H1 (cell line): ENCODE results near the gene MESD. TPM values are rescaled to one million over a fixed set of nuclear protein-coding genes. Genes with fewer than 3 reads are reported as not detected.
A peak's percentile ranks its signal among the peaks of the same experiment; 100 is the strongest.

Experiments
- CTCF ChIA-PET: fragments of 300-600 bp; sonication (Branson Sonifier 250); formaldehyde crosslinking; loops from one replicate; lab custom pipeline; 2021; ENCODE audit not compliant: partially characterized antibody; lab: Charles Lee
- POLR2A ChIA-PET: fragments of 300-600 bp; sonication (Branson Sonifier 250); formaldehyde crosslinking; loops from one replicate; lab custom pipeline; 2021; ENCODE audit warnings: inconsistent platforms; ENCODE audit not compliant: partially characterized antibody; lab: Charles Lee
- DNase-seq, 2 experiments: peaks; one replicate each; pipeline versions ENCODE4 v3.0.0 to v3.0.0-alpha.2; 2010 to 2022; ENCODE audit warnings: low spot score in 2 of 2, low read depth in 1 of 2, mixed read lengths in 1 of 2
- FAIRE-seq: peaks from 2 replicates; lab custom pipeline; 2011; peaks lifted over from hg19 to GRCh38; lab: Jason Lieb, UNC
- H2AFZ ChIP-seq: 2 replicates; pipeline ENCODE4 v1.8.1; 2012; ENCODE audit warnings: low read length, inconsistent platforms
- H2AK5ac ChIP-seq: 2 replicates; pipeline ENCODE4 v1.6.1; 2013; ENCODE audit warnings: low read depth, low read length
- H2BK120ac ChIP-seq: replicated peaks from 2 replicates; pipeline ENCODE3; 2013; ENCODE audit warnings: low read depth, low read length, inconsistent platforms
- H2BK12ac ChIP-seq: 2 replicates; pipeline ENCODE4 v1.6.1; 2013; ENCODE audit warnings: low read depth, low read length
- H2BK15ac ChIP-seq: 2 replicates; pipeline ENCODE4 v1.6.1; 2013; ENCODE audit warnings: low read length
- H2BK20ac ChIP-seq: 2 replicates; pipeline ENCODE4 v1.6.1; 2013; ENCODE audit warnings: low read length
- H2BK5ac ChIP-seq: 2 replicates; pipeline ENCODE4 v1.6.1; 2013; ENCODE audit warnings: low read depth, low read length
- H3K14ac ChIP-seq: 2 replicates; pipeline ENCODE4 v1.6.1; 2013; ENCODE audit warnings: inconsistent platforms; ENCODE audit not compliant: insufficient read length
- H3K18ac ChIP-seq: 2 replicates; pipeline ENCODE4 v1.6.1; 2013; ENCODE audit warnings: low read length; ENCODE audit errors: extremely low read depth
- H3K23ac ChIP-seq: 2 replicates; pipeline ENCODE4 v1.6.1; 2013; ENCODE audit warnings: inconsistent platforms; ENCODE audit not compliant: insufficient read length
- H3K23me2 ChIP-seq: 2 replicates; pipeline ENCODE4 v1.6.1; 2013; ENCODE audit warnings: low read depth, low read length
- H3K27ac ChIP-seq: 2 replicates; pipeline ENCODE4 v1.6.1; 2011; ENCODE audit warnings: low read depth, low read length, inconsistent platforms
- H3K27me3 ChIP-seq, 4 experiments: replicated peaks in 1 of 4; 1 replicate in 1 of 4; 2 replicates in 3 of 4; pipeline versions ENCODE4 v1.6.1 to v1.8.1; 2011 to 2013; ENCODE audit warnings: low read length in 3 of 4, mild to moderate bottlenecking in 3 of 4, inconsistent platforms in 2 of 4, mixed read lengths in 2 of 4, moderate library complexity in 1 of 4; ENCODE audit not compliant: control insufficient read depth in 3 of 4, insufficient read depth in 3 of 4; ENCODE audit errors: extremely low read depth in 1 of 4
- H3K36me3 ChIP-seq, 4 experiments: 2 replicates each; pipeline versions ENCODE4 v1.6.1 to v1.8.1; 2011 to 2013; ENCODE audit warnings: mild to moderate bottlenecking in 4 of 4, low read length in 3 of 4, moderate library complexity in 2 of 4, control low read depth in 1 of 4, inconsistent platforms in 1 of 4; ENCODE audit not compliant: insufficient read depth in 4 of 4, control insufficient read depth in 2 of 4
- H3K4ac ChIP-seq: replicated peaks from 2 replicates; pipeline ENCODE3; 2013; ENCODE audit warnings: low read length, low read depth, mixed read lengths, inconsistent platforms; ENCODE audit not compliant: insufficient read length
- H3K4me1 ChIP-seq, 4 experiments: replicated peaks in 1 of 4; 1 replicate in 1 of 4; 2 replicates in 3 of 4; pipeline versions ENCODE4 v1.6.1 to v1.8.1; 2011 to 2013; ENCODE audit warnings: low read length in 3 of 4, inconsistent platforms in 2 of 4, mixed read lengths in 1 of 4; ENCODE audit not compliant: insufficient read depth in 4 of 4, control insufficient read depth in 3 of 4
- H3K4me2 ChIP-seq, 2 experiments: 2 replicates each; pipeline versions ENCODE4 v1.6.1 to v1.8.1; 2011 to 2013; ENCODE audit warnings: low read depth in 2 of 2, low read length in 2 of 2, control low read depth in 1 of 2, inconsistent platforms in 1 of 2, mild to moderate bottlenecking in 1 of 2; ENCODE audit not compliant: insufficient read depth in 1 of 2
- H3K4me3 ChIP-seq, 4 experiments: fragments of 200-600, 300-600 bp in 1 of 4; sonication (generic), shearing (Covaris generic), sonication (Bioruptor Twin) in 1 of 4; 2 replicates each; pipeline versions ENCODE4 v1.5.1 to v1.8.1; 2011 to 2016; ENCODE audit warnings: low read length in 4 of 4, low read depth in 3 of 4, control low read depth in 2 of 4, inconsistent platforms in 2 of 4, mild to moderate bottlenecking in 2 of 4, mixed read lengths in 1 of 4, moderate library complexity in 1 of 4; ENCODE audit not compliant: insufficient read depth in 2 of 4; ENCODE audit errors: extremely low read depth in 1 of 4
- H3K56ac ChIP-seq: replicated peaks from 2 replicates; pipeline ENCODE3; 2013; ENCODE audit warnings: low read depth, mild to moderate bottlenecking, mixed read lengths, low read length, inconsistent platforms; ENCODE audit not compliant: insufficient read length
- H3K79me1 ChIP-seq: 2 replicates; pipeline ENCODE4 v1.6.1; 2013; ENCODE audit warnings: low read depth, low read length, control low read depth
- H3K79me2 ChIP-seq, 2 experiments: 2 replicates each; pipeline versions ENCODE4 v1.6.1 to v1.8.1; 2012 to 2013; ENCODE audit warnings: low read length in 2 of 2, mild to moderate bottlenecking in 2 of 2, inconsistent platforms in 1 of 2; ENCODE audit not compliant: insufficient read depth in 2 of 2, control insufficient read depth in 1 of 2
- H3K9ac ChIP-seq, 4 experiments: replicated peaks in 1 of 4; 1 replicate in 1 of 4; 2 replicates in 3 of 4; pipeline versions ENCODE4 v1.6.1 to v1.8.1; 2011 to 2013; ENCODE audit warnings: low read depth in 3 of 4, low read length in 3 of 4, control low read depth in 2 of 4, mild to moderate bottlenecking in 2 of 4, moderate library complexity in 2 of 4, inconsistent platforms in 1 of 4; ENCODE audit errors: extremely low read depth in 1 of 4
- H3K9me3 ChIP-seq, 2 experiments: 2 replicates each; pipeline versions ENCODE4 v1.6.1 to v1.8.1; 2012 to 2013; ENCODE audit warnings: mild to moderate bottlenecking in 2 of 2, moderate library complexity in 2 of 2, control low read depth in 1 of 2, inconsistent platforms in 1 of 2, low read depth in 1 of 2, low read length in 1 of 2, mixed read lengths in 1 of 2; ENCODE audit not compliant: insufficient read depth in 2 of 2
- H4K20me1 ChIP-seq, 2 experiments: replicated peaks in 1 of 2; 2 replicates each; pipeline versions ENCODE3 to v1.8.1; 2011 to 2013; ENCODE audit warnings: inconsistent platforms in 2 of 2, low read length in 2 of 2, mild to moderate bottlenecking in 1 of 2; ENCODE audit not compliant: insufficient read depth in 2 of 2, control insufficient read depth in 1 of 2
- H4K5ac ChIP-seq: 2 replicates; pipeline ENCODE4 v1.6.1; 2013; ENCODE audit warnings: low read length, low read depth, mixed read lengths, inconsistent platforms; ENCODE audit not compliant: insufficient read length
- H4K8ac ChIP-seq: 2 replicates; pipeline ENCODE4 v1.8.0; 2013; ENCODE audit warnings: mild to moderate bottlenecking, moderate library complexity, low read length, inconsistent platforms; ENCODE audit not compliant: insufficient read depth; ENCODE audit errors: extremely low read depth
- H4K91ac ChIP-seq: replicated peaks from 2 replicates; pipeline ENCODE3; 2013; ENCODE audit warnings: low read length, mixed read lengths, inconsistent platforms; ENCODE audit not compliant: insufficient read length
- BRCA1 ChIP-seq: IDR thresholded peaks from 2 replicates; pipeline ENCODE4 v1.6.1; 2012; ENCODE audit warnings: low read depth, low read length, improper control_type of control experiment
- WGBS, 2 experiments: shearing (Covaris generic) in 1 of 2; methylation state at CpG; one replicate each; pipeline versions ENCODE4 v1.1.6 to v1.1.7; 2013 to 2015; ENCODE audit warnings: low lambda C conversion rate in 2 of 2, mixed read lengths in 2 of 2, inconsistent platforms in 1 of 2, low coverage in 1 of 2, missing lambda C conversion rate in 1 of 2; ENCODE audit not compliant: insufficient replicate concordance in 2 of 2, insufficient coverage in 1 of 2, insufficient read length in 1 of 2; ENCODE audit errors: extremely low coverage in 1 of 2, missing lambda C conversion rate in 1 of 2; 5-methylcytosine and 5-hydroxymethylcytosine counted together
- polyA plus RNA-seq, 7 experiments: library from polyadenylated mRNA; depleted of rRNA in 3 of 7; stranded (reverse) in 5 of 7; unstranded in 2 of 7; fragments of >200 nt in 5 of 7; fragments of 200-250 nt in 2 of 7; gene quantifications; 1 replicate in 5 of 7; 2 replicates in 1 of 7; 4 replicates in 1 of 7; pipeline versions ENCODE4 v1.2.1 to v1.2.3, GENCODE V29; 2011 to 2013; ENCODE audit warnings: missing spikeins in 2 of 7, mixed read lengths in 2 of 7
- total RNA-seq: library from RNA; stranded (reverse); fragmentation: NEBNext Ultra II Directional; extraction: Animal tissue kit (Norgen Biotek cat#: 25700); gene quantifications from 2 replicates; pipeline ENCODE4 v1.2.1, GENCODE V29; 2021

Gene MESD
- total and polyA plus RNA-seq, 2 of the 8 experiments (the other 6 are each of a cell fraction or from before 2014, with no cell fraction given) = 11.0 to 28.3 TPM

GRCh38 chr15:80921736-80922410 lies 67.7 kb downstream of the MESD start:
- H2AK5ac ChIP-seq = no peak overlapping the region
- no peak overlapping the region for H4K91ac ChIP-seq
- H2BK12ac ChIP-seq = 0 out of 2 replicates have a peak overlapping the region, but pooled peaks have one; percentile 31
- no peaks in the 10 kb centered on the region for H3K36me3 ChIP-seq
- H2BK20ac ChIP-seq = no peak overlapping the region
- no peaks in the 10 kb centered on the region for H3K4me1 ChIP-seq
- no peak overlapping the region for H4K5ac ChIP-seq
- H3K79me2 ChIP-seq = no peaks in the 10 kb centered on the region
- H4K20me1 ChIP-seq = no peaks in the 10 kb centered on the region
- no peak overlapping the region for H3K4me3 ChIP-seq
- H3K4ac ChIP-seq = no peak overlapping the region
- H3K23ac ChIP-seq = no peak overlapping the region
- no peak overlapping the region for H3K4me2 ChIP-seq
- FAIRE-seq = no peak
- H2BK15ac ChIP-seq = no peak overlapping the region
- no peaks in the 10 kb centered on the region; a peak in 1 of 7 replicates for H3K27me3 ChIP-seq
- no peaks in the 10 kb centered on the region for H3K23me2 ChIP-seq
- no peak overlapping the region for H3K9ac ChIP-seq
- no peak overlapping the region for H2BK120ac ChIP-seq
- ChIA-PET POLR2A (interaction anchor here (0.6 kb wide), 2 partner anchors 24 to 38 kb away, joined by 3 read pairs; no protein-coding TSS in a partner anchor), CTCF (interaction anchor here (0.5 to 5.0 kb wide), 15 partner anchors 9 to 458 kb away, joined by 3 to 28 read pairs (median 3); no protein-coding TSS in a partner anchor)
- no peak overlapping the region for H2AFZ ChIP-seq
- 95% methylated on average over 18 of the region's 20 CpGs; no CpG with 5 or more reads in 1 of the 2 experiments for WGBS, 2 experiments
- no peak overlapping the region for H4K8ac ChIP-seq
- no peak overlapping the region for H2BK5ac ChIP-seq
- H3K79me1 ChIP-seq = no peaks in the 10 kb centered on the region
- DNase-seq = no peak
- H3K9me3 ChIP-seq = no peaks in the 10 kb centered on the region
- no peak overlapping the region for H3K56ac ChIP-seq
- H3K27ac ChIP-seq = no peak overlapping the region; the same call in 1 of the 2 replicates
- no peak overlapping the region for H3K18ac ChIP-seq
- no peak overlapping the region for H3K14ac ChIP-seq
- no peak for TF ChIP-seq BRCA1
